GM18867 (cell line): ENCODE data around the gene ELL2.
A peak's percentile ranks its signal among the peaks of the same experiment; 100 is the strongest.

Experiments used
- ATAC-seq: cut with Tn5 transposase; IDR thresholded peaks from one replicate; pipeline ENCODE4 v1.9.1; 2021; ENCODE audit warnings: mild to moderate bottlenecking, moderate library complexity; ENCODE audit not compliant: unreplicated experiment

ELL2 gene

DNA sequence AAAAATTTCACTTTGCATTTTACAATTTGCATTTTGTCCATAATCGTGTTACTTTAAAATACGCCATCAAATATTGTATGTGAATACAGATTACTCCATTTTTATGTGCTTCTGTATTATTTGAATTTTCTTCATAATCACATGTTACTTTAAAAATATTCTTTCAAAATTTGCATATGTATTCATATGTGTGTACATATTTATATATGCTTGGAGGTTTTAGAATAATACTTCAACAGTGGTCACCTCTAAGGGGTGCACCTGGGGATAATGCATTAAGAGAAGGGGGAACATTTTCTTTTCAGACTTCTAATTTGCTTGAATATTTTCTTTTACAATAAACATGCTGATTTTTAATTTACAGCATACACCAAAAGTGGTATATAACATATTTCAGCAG lies 21.9 kb upstream of the ELL2 start:
- ATAC-seq = no peak

DNA sequence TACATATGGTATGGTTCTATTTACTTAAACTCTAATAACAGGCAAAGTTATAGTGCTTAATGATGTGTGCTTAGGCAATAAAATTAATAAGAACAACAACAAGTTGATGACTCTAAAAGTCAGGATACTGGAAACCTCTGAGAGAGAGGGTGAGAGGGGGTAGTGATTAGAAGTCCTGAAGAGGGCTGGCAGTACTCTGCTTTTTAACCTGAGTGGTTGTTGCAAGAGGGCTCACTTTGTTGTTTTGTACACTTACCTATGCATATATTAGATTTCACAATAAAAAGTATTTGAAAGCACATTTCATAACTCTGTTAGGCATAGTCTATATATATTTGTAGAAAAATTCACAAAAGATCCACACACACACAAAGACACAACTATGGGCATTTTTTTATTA lies 21.4 kb upstream of the ELL2 start:
- ATAC-seq = no peak

DNA sequence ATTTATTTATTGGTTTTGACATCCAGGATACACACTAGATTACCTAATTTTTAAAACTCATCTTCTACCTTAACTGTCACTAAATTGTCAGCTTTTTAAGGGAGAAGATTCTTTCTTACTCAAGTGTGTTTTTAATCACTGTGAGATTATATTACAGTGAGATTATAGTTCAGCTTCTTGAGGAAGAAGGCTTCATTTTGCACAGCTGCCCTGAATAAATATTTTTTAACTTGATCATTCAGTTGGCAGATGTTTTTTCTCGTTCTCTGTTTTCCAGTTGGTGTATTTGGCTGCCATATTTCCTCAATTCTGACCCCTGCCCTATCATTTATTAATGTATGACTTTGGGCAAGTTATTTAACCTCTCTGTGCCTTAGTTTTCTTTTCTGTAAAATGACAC lies 15.0 kb upstream of the ELL2 start:
- no peak for ATAC-seq

- no peak for ATAC-seq
Observed at GRCh38 chr5:95975703-95976102, 14.1 kb upstream of the ELL2 start.

GRCh38 chr5:95973793-95974325 lies 12.2 kb upstream of the ELL2 start:
- ATAC-seq = peak; percentile 97

DNA sequence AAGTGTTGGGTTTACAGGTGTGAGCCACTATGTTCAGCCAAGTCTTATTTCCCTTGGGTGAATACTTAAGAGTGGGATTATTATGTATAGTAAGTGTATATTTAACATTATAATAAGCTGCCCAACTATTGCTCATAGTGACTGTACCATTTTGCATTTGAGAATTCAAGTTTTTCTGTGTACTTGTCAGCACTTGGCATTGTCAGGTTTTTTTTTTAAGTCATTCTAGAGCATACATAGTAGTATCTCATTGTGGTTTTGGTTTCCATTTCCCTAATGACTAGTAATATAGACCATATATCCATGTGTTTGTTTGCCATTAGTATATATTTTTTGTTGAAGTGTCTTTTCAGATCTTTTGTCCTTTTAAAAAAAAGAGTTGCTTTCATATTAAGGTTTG lies 10.5 kb upstream of the ELL2 start:
- ATAC-seq = no peak

DNA sequence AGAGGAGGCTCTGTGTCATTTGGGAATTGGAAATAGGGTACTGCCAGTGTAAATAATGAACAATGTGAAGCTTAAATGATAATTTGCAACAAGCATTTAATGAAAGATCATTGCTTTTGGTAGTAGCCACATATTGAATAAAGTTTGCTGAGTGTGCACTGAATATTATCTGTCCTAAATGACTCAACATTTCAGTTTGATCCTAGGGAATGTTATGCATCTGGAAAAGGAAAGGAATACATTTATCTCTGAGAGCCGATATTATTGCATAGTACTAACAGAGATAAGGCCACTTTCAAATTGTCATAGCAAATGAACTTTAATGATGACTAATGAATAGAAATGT lies 8.7 kb upstream of the ELL2 start:
- no peak for ATAC-seq

DNA sequence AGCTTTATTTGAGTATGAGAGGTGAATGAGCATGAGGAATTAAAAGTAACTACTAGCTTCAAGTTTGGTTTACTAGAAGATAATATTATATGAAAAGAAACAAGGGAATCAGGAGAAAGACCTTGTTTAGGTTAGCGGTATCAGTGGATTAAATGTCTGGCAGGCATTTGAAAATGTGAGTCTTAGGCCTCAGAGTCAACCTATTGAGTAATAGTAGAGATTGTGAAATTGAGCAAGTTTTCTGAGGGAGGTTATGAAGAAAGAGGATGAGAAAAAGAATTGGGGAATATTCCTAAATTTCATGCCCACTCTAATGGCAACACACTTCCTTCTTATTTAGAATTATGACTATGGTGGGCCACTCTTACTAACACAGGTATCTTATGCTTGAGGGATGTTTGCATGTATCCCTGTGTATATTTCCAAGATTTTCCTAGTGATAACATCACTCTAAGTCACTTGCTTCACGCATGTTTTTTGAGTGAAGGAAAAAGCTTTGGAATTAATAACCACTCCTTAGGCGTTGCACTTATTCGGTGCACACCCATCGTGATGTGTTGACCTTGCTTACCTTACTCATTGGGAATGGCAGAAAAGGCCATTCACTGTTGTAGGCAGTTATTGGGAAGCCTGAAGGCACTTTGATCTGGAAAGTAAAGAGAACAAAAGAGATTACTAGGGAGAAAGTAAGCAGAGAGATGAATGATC lies 8.2 kb upstream of the ELL2 start:
- ATAC-seq = no peak

DNA sequence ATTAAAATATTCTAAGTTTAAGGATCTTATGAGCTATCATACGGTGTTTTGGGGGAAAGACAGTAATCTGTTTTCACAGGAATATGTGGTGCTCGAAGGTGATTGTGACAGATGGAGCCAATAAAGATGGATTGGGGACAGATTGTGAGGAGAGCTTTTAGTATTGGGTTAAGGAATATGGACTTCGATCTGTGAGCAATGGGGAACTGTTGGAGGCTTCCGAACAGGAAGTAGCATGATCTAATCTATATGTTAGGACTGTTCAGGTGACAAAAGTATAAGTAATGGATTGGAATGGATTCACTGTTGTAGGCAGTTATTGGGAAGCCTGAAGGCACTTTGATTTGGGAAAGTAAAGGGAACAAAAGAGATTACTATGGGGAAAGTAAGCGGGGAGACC lies 7.4 kb upstream of the ELL2 start:
- no peak for ATAC-seq

DNA sequence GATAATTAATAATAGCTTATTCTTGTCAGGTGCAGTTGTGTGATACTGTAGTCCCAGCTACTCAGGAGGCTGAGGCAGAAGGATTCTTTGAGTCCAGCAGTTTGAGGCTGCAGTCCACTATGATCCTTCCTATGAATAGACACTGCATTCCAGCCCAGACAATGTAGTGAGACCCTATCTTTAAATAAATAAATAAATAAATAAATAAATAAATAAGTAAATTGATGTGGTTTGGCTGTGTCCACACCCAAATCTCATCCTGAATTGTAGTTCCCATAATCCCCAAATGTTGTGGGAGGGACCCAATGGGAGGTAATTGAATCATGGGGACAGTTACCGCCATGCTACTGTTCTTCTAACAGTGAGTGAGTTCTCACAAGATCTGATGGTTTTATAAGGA lies 5.6 kb upstream of the ELL2 start:
- no peak for ATAC-seq

DNA sequence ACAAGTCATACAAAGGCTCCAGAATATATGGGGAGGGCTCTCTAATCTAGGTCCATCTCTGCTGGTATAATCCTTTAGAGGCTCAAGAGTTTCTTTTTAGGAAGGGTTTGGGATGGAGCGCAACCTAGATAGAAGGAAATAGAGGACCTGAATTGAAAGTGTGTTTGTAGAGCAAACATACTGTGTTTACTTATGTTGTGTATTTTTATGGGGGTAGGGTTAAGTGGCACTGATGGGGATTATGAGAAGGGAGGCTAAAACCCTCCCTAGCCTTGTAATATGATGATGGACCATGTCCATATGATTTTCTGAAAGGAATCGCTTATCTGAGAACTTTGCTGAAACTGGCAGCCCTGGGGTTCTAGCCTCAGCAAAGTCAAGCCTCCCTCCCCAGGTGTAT lies 4.4 kb upstream of the ELL2 start:
- no peak for ATAC-seq

- no peak for ATAC-seq
Observed at GRCh38 chr5:95963650-95964410, 2.2 kb upstream of the ELL2 start.

DNA sequence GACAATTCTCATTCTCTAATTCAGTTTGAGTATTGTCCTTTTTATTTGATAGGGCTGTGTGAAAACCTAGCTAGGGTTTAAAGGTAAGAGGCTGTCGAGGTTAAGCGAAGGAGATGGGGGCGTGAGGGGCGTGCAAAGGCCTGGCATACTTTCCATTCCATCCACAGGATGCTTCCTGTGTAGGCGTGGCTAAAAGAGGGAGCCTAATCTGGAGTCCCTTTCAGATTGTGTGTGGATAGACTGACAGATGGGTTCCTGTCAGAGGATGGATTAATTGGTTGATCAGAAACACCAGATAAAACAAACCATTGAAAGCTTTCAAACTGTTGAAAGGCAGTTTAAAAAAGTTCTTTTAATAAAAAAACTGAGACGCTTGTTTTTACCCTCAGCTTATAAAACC lies 1.1 kb upstream of the ELL2 start:
- ATAC-seq = no peak

- no peak for ATAC-seq
Observed at GRCh38 chr5:95962475-95962773, 773 bp upstream of the ELL2 start.

DNA sequence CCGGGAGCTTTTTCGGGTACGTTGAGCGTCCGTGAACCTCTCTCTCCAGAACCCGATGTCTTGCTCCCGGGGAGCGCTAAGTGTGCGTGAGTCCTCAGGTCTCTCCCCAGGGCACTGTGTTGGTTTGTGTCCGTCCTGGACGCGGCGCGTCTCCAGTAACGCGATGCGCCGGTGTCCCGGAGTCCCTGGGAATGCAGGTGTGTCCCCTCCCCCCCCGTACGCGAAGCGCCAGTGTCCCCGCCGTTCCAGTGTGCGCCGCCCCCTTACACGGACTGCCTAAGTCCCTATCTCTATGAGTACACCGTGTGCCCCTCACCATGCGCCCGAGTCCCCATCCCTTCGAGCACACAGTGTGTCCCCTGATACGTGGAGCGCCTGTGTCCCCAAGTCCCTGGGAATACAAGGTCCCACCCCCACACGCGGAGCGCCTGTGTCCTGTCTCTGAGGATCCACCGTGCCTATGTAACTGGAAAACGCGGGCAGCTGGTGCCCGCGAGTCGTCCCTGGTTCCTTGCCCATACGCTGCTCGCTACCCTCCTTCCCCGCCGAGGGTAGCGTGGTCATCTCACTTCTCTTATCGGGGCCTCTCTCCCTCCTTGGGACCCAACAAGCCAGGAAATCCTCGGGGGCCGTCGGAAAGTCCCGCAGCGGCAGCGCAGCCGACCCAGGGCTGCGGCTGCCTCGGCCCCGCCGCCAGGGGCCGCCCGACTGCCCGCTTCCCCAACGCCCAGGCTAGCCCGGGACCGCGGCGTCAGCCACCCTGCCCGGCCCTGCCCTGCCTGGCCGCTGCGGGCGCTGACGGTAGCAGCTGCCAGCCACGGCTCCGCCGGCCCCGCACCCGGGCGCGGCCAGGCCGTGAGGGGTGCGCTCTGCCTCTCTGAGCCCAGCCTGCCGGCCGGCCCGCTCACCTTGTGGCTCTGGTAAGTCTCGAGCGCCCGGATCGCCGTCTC lies 709 bp downstream of the ELL2 start:
- peak; percentile 55 for ATAC-seq

GRCh38 chr5:95959888-95960666 lies 1.6 kb downstream of the ELL2 start:
- no peak for ATAC-seq

GRCh38 chr5:95959051-95959887 lies 2.4 kb downstream of the ELL2 start:
- no peak for ATAC-seq

DNA sequence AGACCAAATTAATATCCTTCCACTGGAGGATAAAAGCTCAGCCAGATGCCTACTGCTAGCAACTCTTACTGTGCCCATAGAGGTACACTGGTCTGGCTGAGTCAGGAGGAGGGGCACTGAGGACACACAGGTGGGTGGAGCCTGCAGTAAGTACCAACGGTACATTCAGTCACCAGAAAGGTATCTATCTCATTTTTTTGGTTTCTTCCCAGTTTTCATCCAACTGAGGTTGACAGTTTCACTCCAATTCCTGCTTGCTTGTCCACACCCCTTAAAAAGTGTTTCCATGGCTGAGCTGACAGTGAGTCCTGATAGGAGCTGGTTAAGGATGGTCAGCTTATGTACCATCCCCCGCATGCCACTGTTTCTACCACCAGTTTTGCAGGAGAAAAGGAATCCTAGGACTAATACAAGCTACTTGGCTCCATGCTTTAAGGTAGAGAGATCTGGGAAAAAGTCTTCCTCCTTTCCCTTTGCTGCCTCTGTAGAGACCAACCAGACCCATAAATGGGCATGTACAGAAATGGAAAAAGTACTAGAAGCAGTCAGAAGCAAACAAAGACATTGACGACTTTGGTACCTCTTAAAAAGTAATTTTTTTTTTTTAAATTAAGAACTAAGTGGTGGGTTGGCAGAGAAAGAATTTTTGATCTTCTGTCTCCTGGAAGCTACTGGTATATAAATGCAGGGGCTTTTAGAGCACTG lies 3.2 kb downstream of the ELL2 start:
- ATAC-seq = no peak

- no peak for ATAC-seq
Observed at GRCh38 chr5:95957561-95958203, 4.0 kb downstream of the ELL2 start.
